ENCODE data around the gene UBE2Z.

- TF ChIP-seq CTCF (IDR thresholded peaks at IDR 0.05; ENCODE audit: low read depth, low read length) (no peak), POLR2A (IDR thresholded peaks at IDR 0.05; ENCODE audit: extremely low read depth, insufficient read length) (no peak)
Measured at GRCh38 chr17:48873209-48873608, 35.0 kb upstream of the UBE2Z start.
